ENCODE results near the gene USP19.

Gene USP19

GRCh38 chr3:49132437-49133225 lies 12.0 kb upstream of the USP19 start, which contains the start of gene LAMB2:
Gene LAMB2 (minus strand): TSS chr3:49133050. CDS start chr3:49132867, 183 bp downstream.
- DNase-seq, result no peak

DNA sequence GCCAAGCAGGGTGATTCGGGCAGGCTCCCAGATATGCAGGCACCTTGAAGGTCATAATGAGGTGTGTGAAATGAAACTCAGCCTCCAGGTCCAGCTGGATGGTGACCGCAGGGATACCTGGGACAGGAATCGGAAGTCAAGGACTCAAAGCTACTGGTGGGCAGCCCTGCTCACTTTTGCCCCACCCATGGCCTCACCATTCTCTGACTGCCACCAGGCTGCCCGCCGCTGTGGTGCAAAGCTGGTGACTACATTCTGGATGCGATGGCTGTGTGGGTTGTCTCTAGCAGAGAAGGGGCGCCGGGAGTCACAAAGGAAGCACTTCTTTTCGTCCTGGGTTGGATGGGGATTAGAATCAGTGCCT lies 11.4 kb upstream of the USP19 start:
- DNase-seq, result no peak

GRCh38 chr3:49131576-49131975 lies 11.0 kb upstream of the USP19 start:
- no peak for DNase-seq

DNA sequence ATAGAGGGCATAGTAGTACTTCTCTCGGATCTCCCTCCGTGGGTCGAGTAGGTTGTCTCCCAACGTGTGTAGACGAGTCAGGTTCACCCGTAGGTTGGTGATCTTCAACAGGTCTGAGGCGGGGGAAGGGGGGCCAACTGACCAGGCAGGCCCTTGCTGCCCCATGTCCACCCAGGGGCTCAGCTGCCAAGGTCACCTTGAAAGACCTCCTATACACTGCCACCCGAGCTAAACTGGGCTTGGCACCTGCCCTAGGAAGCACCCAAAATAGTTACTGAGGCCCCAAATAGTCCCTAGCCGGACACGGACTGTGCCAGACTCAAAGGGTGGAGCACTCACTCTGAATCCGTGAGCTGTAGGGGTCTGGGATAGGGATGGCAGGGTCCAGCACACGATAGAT lies 10.4 kb upstream of the USP19 start:
- DNase-seq, result no peak

DNA sequence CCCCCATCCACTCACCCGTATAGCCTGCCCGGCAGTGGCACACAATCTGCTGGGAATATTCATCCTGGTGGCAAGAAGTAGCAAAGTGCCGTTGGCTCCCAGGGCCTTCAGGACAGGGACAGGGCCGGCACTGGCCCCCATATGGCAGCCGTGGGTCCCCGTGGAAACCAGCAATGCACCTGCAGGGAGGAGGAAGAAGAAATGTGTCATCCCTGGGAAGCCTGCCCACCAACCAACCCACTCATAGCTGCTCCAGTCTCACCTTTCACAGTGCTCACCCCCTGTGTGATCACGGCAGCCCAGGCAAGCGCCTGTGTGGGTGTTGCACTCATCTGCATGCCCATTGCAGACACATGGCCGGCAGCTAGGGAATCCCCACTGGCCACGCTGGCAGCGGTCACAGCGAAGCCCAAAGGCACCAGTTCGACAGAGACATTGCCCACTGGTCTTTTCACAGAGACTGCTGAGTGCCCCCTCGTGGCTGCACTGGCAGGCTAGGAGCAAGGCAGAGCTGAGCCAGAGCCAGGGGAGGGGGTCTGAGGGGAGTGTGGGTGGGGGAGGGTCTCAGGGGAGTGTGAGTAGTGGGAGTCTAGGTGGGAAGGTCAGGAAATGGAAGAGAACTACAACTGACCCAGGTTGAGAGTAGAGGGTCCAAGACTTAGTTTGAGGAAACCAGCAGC lies 4.5 kb upstream of the USP19 start:
- DNase-seq, result no peak

- no peak for DNase-seq
Observed at GRCh38 chr3:49124203-49124602, 3.6 kb upstream of the USP19 start.

- no peak for DNase-seq
Observed at GRCh38 chr3:49123687-49124086, 3.1 kb upstream of the USP19 start.

GRCh38 chr3:49122886-49123545 lies 2.4 kb upstream of the USP19 start:
- DNase-seq, result no peak

DNA sequence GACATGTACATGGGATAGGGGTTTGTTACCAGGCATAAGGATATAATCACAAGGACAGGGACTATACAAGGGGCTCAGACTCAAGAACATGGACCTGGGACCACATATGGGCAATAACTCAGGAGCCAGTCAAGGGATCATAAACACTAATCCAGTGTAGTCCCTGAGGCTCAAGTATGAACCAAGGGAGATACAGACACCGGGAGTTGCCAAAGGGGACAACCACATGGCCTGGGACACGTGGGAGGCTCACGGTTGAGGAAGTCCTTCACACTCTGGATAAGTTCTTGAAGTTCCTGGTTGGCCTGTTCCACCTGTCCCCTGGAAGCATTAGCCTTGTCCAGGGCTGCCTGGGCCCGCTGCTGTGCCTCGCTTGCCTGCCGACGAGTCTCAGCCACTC lies 1.8 kb upstream of the USP19 start:
- no peak for DNase-seq

DNA sequence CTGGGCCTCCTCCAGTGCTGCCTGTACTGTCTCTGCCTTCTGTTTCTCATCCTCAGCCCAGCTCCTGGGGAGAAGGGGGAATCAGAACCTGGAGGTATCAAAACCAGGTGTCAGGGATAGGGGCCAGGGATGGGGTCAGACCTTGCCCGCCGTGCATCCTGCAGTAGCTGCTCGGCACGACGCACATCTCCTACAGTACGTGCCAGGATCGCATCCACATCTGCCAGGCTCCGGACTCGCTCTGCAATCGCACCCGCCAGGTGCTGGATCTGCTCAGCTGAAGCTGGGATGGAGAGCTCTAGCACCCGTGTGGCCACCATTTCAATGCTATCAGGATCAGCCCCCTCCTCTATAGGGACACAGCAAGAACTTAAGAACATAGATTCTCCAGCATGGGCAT lies 1.4 kb upstream of the USP19 start:
- DNase-seq, result no peak

- no peak for DNase-seq
Observed at GRCh38 chr3:49121132-49121736, 611 bp upstream of the USP19 start.

- no peak for DNase-seq
Observed at GRCh38 chr3:49120096-49120437, 556 bp downstream of the USP19 start.

GRCh38 chr3:49119439-49119838 lies 1.2 kb downstream of the USP19 start:
- no peak for DNase-seq

- no peak for DNase-seq
Observed at GRCh38 chr3:49119036-49119435, 1.6 kb downstream of the USP19 start.

DNA sequence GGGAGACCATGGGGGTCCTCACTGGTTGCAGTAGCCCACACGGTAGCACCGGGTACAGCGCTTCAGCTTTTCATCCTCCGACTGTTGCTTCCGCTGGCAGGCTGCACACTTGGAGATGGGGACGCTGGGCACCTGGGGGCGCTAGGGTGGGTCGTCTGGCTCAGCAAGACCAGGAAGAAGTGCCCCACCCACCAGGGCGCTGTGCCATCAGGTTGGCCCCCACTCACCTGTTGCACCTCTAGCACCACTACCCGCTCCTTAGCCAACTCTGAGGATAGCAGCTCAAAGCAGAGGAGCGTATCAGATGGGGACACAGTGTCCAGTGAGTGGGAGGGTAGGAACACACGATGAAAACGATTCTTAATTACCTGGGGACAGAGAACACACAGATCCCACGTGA lies 8.4 kb downstream of the USP19 start:
- no peak for DNase-seq

- DNase-seq, result no peak
Observed at GRCh38 chr3:49111347-49111746, 9.3 kb downstream of the USP19 start.

DNA sequence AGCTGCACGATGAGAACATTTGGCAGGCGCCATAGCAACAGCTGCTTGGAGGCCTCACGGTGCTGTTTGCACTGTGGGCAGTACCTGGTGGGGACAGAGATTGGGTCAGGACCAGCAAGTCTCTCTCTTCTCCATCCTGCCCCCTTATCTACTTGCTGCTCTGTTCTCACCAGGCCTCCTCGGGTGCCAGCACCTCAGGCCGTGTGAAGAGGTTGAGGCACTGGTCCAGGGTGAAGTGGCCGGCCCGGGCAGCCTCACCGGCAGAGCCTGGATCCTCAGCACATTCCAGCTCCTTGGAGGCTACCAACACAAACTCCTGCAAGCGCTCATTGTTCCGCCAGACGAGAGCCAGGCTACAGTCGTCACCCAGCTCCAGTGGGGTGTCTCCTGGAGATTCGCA lies 9.8 kb downstream of the USP19 start:
- DNase-seq, result no peak

GRCh38 chr3:49108346-49108745 lies 12.3 kb downstream of the USP19 start:
- no peak for DNase-seq

GRCh38 chr3:49104427-49105291 lies 16.0 kb downstream of the USP19 start, which contains the start of gene QARS1:
Gene QARS1 (minus strand): TSS chr3:49104757. CDS start chr3:49104733, 24 bp downstream.
- DNase-seq, result peak; percentile 68 to 82 (median 74)

- no peak for DNase-seq
Observed at GRCh38 chr3:49104052-49104426, 16.6 kb downstream of the USP19 start.

GRCh38 chr3:49100046-49100615 lies 20.5 kb downstream of the USP19 start:
- DNase-seq, result no peak

DNA sequence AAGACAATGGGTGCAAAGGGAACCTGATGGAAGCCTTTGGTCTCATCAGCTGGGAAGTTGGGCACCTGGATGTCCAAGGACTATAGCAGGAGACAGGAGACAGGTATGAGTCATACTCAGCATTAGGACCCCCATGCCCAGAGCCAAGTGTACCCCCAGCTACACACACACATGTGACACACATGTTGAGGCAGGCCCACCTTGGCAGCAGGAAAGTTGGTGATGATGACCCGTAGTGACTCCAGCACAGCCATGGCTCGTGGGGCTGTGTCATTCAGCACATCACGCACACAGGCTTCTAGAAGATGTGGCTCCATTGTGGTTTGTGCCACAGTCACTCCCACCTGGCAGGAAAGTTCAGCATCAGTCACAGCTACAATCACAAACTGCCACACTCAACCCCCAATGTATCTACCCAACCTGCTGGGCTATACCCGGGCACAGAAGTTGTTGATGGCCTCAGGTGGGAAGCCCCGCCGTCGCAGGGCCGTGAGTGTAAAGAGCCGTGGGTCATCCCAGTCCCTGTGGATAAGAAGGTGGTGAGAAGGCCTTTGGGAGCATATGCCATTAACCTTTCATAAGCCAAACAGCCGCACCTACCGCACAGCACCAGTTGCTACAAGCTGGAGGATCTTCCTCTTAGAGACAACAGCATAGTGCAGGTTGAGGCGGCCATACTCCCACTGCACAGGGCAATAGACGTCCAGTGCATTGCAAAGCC lies 21.6 kb downstream of the USP19 start:
- DNase-seq, result no peak

Measured in activated naive CD4-positive, alpha-beta T cell (primary cell).